Trophoblast cell (in vitro differentiated cells and primary cell): ENCODE measurements around the gene CNTN4.

Source experiments
- DNase-seq, 2 donors: peaks; one replicate each; pipeline ENCODE4 v3.0.0-alpha.2; 2016
- H2AFZ ChIP-seq: 2 replicates; pipeline ENCODE4 v1.6.1; 2013; ENCODE audit warnings: low read length, moderate library complexity, mild to moderate bottlenecking; ENCODE audit not compliant: insufficient read depth, poor library complexity
- H2AK5ac ChIP-seq: 2 replicates; pipeline ENCODE4 v1.6.1; 2013; ENCODE audit warnings: mild to moderate bottlenecking, low read length
- H2BK120ac ChIP-seq: 2 replicates; pipeline ENCODE4 v1.6.1; 2013; ENCODE audit warnings: low read length, mild to moderate bottlenecking, moderate library complexity; ENCODE audit not compliant: insufficient read depth, poor library complexity
- H2BK12ac ChIP-seq: 2 replicates; pipeline ENCODE4 v1.6.1; 2013; ENCODE audit warnings: mild to moderate bottlenecking, low read length, moderate library complexity
- H2BK5ac ChIP-seq: 2 replicates; pipeline ENCODE4 v1.6.1; 2013; ENCODE audit warnings: low read length, low read depth, moderate library complexity, mild to moderate bottlenecking; ENCODE audit not compliant: poor library complexity
- H3K14ac ChIP-seq: 2 replicates; pipeline ENCODE4 v1.6.1; 2013; ENCODE audit warnings: mild to moderate bottlenecking, low read length
- H3K18ac ChIP-seq: 2 replicates; pipeline ENCODE4 v1.6.1; 2013; ENCODE audit warnings: mild to moderate bottlenecking, low read length
- H3K23ac ChIP-seq: 2 replicates; pipeline ENCODE4 v1.6.1; 2013; ENCODE audit warnings: low read length
- H3K27ac ChIP-seq: 2 replicates; pipeline ENCODE4 v1.5.1; 2013; ENCODE audit warnings: low read depth, mild to moderate bottlenecking, inconsistent platforms, low read length, moderate library complexity
- H3K27me3 ChIP-seq: 2 replicates; pipeline ENCODE4 v1.6.1; 2013; ENCODE audit warnings: inconsistent platforms, mild to moderate bottlenecking, low read length, moderate library complexity; ENCODE audit not compliant: insufficient read depth
- H3K36me3 ChIP-seq, 2 experiments: 1 replicate in 1 of 2; 2 replicates in 1 of 2; pipeline ENCODE4 v1.6.1; 2013; ENCODE audit warnings: low read length in 2 of 2, mild to moderate bottlenecking in 2 of 2, moderate library complexity in 1 of 2; ENCODE audit not compliant: insufficient read depth in 2 of 2, control insufficient read depth in 1 of 2
- H3K4ac ChIP-seq: 2 replicates; pipeline ENCODE4 v1.6.1; 2013; ENCODE audit warnings: low read depth, mild to moderate bottlenecking, low read length, moderate library complexity
- H3K4me1 ChIP-seq, 2 experiments: 1 replicate in 1 of 2; 2 replicates in 1 of 2; pipeline ENCODE4 v1.6.1; 2013; ENCODE audit warnings: low read length in 2 of 2, mild to moderate bottlenecking in 2 of 2, moderate library complexity in 1 of 2; ENCODE audit not compliant: insufficient read depth in 2 of 2, control insufficient read depth in 1 of 2
- H3K4me2 ChIP-seq: 2 replicates; pipeline ENCODE4 v1.6.1; 2013; ENCODE audit warnings: inconsistent platforms, mild to moderate bottlenecking, low read length, moderate library complexity
- H3K4me3 ChIP-seq: 2 replicates; pipeline ENCODE4 v1.5.1; 2013; ENCODE audit warnings: mild to moderate bottlenecking, low read depth, low read length, inconsistent platforms
- H3K79me1 ChIP-seq: one replicate; pipeline ENCODE4 v1.6.1; 2013; ENCODE audit warnings: low read length
- H3K79me2 ChIP-seq: 2 replicates; pipeline ENCODE4 v1.6.1; 2013; ENCODE audit warnings: low read length, mild to moderate bottlenecking; ENCODE audit not compliant: control insufficient read depth, insufficient read depth, poor library complexity
- H3K9ac ChIP-seq: 2 replicates; pipeline ENCODE4 v1.6.1; 2013; ENCODE audit warnings: mild to moderate bottlenecking, low read length
- H3K9me3 ChIP-seq: 2 replicates; pipeline ENCODE4 v1.6.1; 2013; ENCODE audit warnings: low read depth, mild to moderate bottlenecking, control low read depth, inconsistent platforms, low read length; ENCODE audit not compliant: insufficient read depth
- H4K12ac ChIP-seq: 2 replicates; pipeline ENCODE4 v1.6.1; 2013; ENCODE audit warnings: low read depth, mild to moderate bottlenecking, low read length, moderate library complexity
- H4K8ac ChIP-seq: 2 replicates; pipeline ENCODE4 v1.6.1; 2013; ENCODE audit warnings: low read depth, mild to moderate bottlenecking, low read length, moderate library complexity
- H4K91ac ChIP-seq: one replicate; pipeline ENCODE4 v1.6.1; 2013; ENCODE audit warnings: low read depth, mild to moderate bottlenecking, low read length, moderate library complexity
- WGBS: extraction: QIAGEN DNeasy Blood & Tissue Kit; methylation state at CpG from one replicate; pipeline ENCODE4 v1.1.7; 2013; ENCODE audit warnings: missing lambda C conversion rate; ENCODE audit not compliant: insufficient read length, insufficient coverage; ENCODE audit errors: extremely low coverage; 5-methylcytosine and 5-hydroxymethylcytosine counted together

CNTN4 gene

DNA sequence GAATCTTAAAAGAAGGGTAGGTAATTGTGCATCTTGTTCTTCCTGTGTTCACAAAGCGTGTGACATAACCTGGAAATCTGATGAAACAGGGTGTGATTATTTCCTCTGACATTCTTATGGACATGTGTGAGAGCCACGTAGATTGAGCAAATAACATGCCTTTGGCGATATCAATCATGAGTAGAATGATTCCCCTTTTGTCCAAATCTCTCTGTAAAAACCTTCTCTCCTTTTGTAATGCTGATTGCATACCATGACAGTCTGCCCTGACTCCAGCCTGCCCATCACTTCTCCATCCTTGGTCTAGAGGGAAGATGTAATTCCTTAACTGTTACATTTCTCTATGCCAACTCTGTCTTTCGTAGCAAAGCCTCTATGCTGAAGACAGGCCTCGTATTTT is 896.5 kb downstream of the CNTN4 start:
- H3K4me2 ChIP-seq, result no peak overlapping the region
- H4K91ac ChIP-seq, result no peak overlapping the region
- H2BK5ac ChIP-seq, result no peak overlapping the region
- H3K79me1 ChIP-seq, result no peaks in the 10 kb centered on the region
- no peak overlapping the region for H3K9ac ChIP-seq
- no peak overlapping the region for H3K27ac ChIP-seq
- no peaks in the 10 kb centered on the region for H3K79me2 ChIP-seq
- H4K8ac ChIP-seq, result no peak overlapping the region
- H3K9me3 ChIP-seq, result peaks cover 2% of the 10 kb centered on the region
- H3K36me3 ChIP-seq, result no peaks in the 10 kb centered on the region
- H4K12ac ChIP-seq, result no peak overlapping the region
- H3K23ac ChIP-seq, result no peak overlapping the region
- H2BK12ac ChIP-seq, result no peak overlapping the region
- no peaks in the 10 kb centered on the region for H3K27me3 ChIP-seq
- no peak overlapping the region for H3K14ac ChIP-seq
- no CpG with 5 or more reads among the region's 5 CpGs for WGBS
- no peak overlapping the region for H2BK120ac ChIP-seq
- no peak overlapping the region for H3K4ac ChIP-seq
- no peaks in the 10 kb centered on the region for H3K4me1 ChIP-seq
- H3K18ac ChIP-seq, result no peak overlapping the region
- H2AFZ ChIP-seq, result no peak overlapping the region
- H3K4me3 ChIP-seq, result no peak overlapping the region
- H2AK5ac ChIP-seq, result no peak overlapping the region
- DNase-seq, result no peak

- no peak overlapping the region for H3K9ac ChIP-seq
- no peaks in the 10 kb centered on the region for H3K4me1 ChIP-seq
- no peak overlapping the region for H2BK5ac ChIP-seq
- no peak overlapping the region for H3K4ac ChIP-seq
- no peak for DNase-seq
- no peaks in the 10 kb centered on the region for H3K79me1 ChIP-seq
- WGBS, result no CpG with 5 or more reads among the region's 7 CpGs
- no peak overlapping the region for H3K27ac ChIP-seq
- H3K4me3 ChIP-seq, result no peak overlapping the region
- no peak overlapping the region for H3K18ac ChIP-seq
- no peak overlapping the region for H3K23ac ChIP-seq
- no peak overlapping the region for H3K14ac ChIP-seq
- H4K91ac ChIP-seq, result no peak overlapping the region
- no peak overlapping the region for H2AFZ ChIP-seq
- no peaks in the 10 kb centered on the region for H3K27me3 ChIP-seq
- H2AK5ac ChIP-seq, result no peak overlapping the region
- H4K12ac ChIP-seq, result no peak overlapping the region
- H4K8ac ChIP-seq, result no peak overlapping the region
- no peak overlapping the region for H2BK120ac ChIP-seq
- no peaks in the 10 kb centered on the region for H3K9me3 ChIP-seq
- no peak overlapping the region for H2BK12ac ChIP-seq
- no peaks in the 10 kb centered on the region for H3K79me2 ChIP-seq
- H3K4me2 ChIP-seq, result no peak overlapping the region
- H3K36me3 ChIP-seq, result no peaks in the 10 kb centered on the region
These were observed 906.6 kb downstream of the CNTN4 start for GRCh38 chr3:3005146-3005744.

DNA sequence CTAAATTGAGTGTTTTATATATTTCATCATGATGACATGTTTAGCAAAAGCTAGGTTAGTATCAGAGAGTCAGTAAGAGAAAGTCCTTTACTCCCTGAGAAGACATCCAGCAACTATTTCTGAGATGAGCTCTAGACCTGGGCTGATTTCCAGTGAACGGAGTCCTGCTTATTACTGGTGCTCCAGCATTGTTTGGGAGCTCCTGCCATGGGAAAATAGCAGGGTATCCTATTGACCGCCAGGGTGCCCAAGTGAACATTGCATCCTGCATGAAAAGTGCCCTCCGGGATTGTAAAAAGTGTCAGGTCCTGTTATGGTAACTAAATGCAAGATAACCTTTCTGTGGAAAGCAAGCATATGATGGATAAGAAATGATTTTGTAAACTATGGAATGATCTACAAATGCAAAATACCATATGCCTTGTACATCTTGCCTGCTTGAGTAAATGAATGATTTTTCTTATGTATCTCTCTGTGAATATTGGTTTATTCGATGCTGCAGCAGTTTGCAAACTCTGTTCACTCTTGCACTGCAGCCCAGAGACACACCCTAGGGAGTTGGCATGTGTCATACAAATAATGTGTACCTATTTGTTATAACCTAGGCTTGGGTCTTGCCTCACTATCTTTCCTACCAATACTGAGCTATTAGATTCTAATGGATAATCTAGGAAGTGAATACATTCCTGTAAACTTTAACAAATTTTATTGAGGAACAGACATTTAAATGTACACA is 914.8 kb downstream of the CNTN4 start:
- Histone ChIP-seq H3K14ac (no peak overlapping the region), H4K8ac (no peak overlapping the region), H3K23ac (no peak overlapping the region), H3K4me3 (no peak overlapping the region), H3K9ac (no peak overlapping the region), H4K91ac (no peak overlapping the region), H3K27ac (no peak overlapping the region), H3K9me3 (no peaks in the 10 kb centered on the region), H2AFZ (no peak overlapping the region), H3K4ac (no peak overlapping the region), H2AK5ac (no peak overlapping the region), H3K4me1 (no peaks in the 10 kb centered on the region), H3K79me2 (no peaks in the 10 kb centered on the region), H4K12ac (no peak overlapping the region), H2BK120ac (no peak overlapping the region), H3K79me1 (no peaks in the 10 kb centered on the region), H3K36me3 (no peaks in the 10 kb centered on the region), H3K4me2 (no peak overlapping the region), H2BK5ac (no peak overlapping the region), H2BK12ac (no peak overlapping the region), H3K18ac (no peak overlapping the region), H3K27me3 (no peaks in the 10 kb centered on the region)
- WGBS, result no CpG with 5 or more reads among the region's 4 CpGs
- no peak for DNase-seq

- no peak overlapping the region for H3K4me2 ChIP-seq
- no peak overlapping the region for H3K18ac ChIP-seq
- no peak overlapping the region for H4K91ac ChIP-seq
- no peaks in the 10 kb centered on the region for H3K79me2 ChIP-seq
- H3K4me3 ChIP-seq, result no peak overlapping the region
- H3K4ac ChIP-seq, result no peak overlapping the region
- no peaks in the 10 kb centered on the region for H3K27me3 ChIP-seq
- H3K27ac ChIP-seq, result no peak overlapping the region
- H3K9me3 ChIP-seq, result no peaks in the 10 kb centered on the region
- no peak overlapping the region for H3K14ac ChIP-seq
- no peak overlapping the region for H2BK120ac ChIP-seq
- no peak overlapping the region for H2AK5ac ChIP-seq
- H3K79me1 ChIP-seq, result no peaks in the 10 kb centered on the region
- no peaks in the 10 kb centered on the region for H3K4me1 ChIP-seq
- no peak overlapping the region for H2BK12ac ChIP-seq
- H4K8ac ChIP-seq, result no peak overlapping the region
- H3K9ac ChIP-seq, result no peak overlapping the region
- DNase-seq, result peak in 1 of 2 donors; percentile 56
- H3K23ac ChIP-seq, result no peak overlapping the region
- no peak overlapping the region for H2AFZ ChIP-seq
- H4K12ac ChIP-seq, result no peak overlapping the region
- no peak overlapping the region for H2BK5ac ChIP-seq
- WGBS, result no CpG with 5 or more reads among the region's 5 CpGs
- H3K36me3 ChIP-seq, result no peaks in the 10 kb centered on the region
These were observed 916.8 kb downstream of the CNTN4 start for GRCh38 chr3:3015185-3016089.
